Measurements from ENCODE around the gene EDN1. TPM values are rescaled to one million over a fixed set of nuclear protein-coding genes. Genes with fewer than 3 reads are reported as not detected.

Gene EDN1
- 0.75 TPM for polyA plus RNA-seq (2013, experiment 1 of 2)
- 0.87 TPM for polyA plus RNA-seq (2013, experiment 2 of 2)

- peak within 1 kb of the TSS; percentile 29 for H3K27ac ChIP-seq (replicated peaks; ENCODE audit: low read length)
- H3K9ac ChIP-seq (ENCODE audit: low read depth, low read length, poor library complexity) = no peak within 1 kb of the TSS
- H3K4me1 ChIP-seq (ENCODE audit: control insufficient read depth in 2 of 2, insufficient read depth in 1 of 2, low read depth in 1 of 2, low read length in 2 of 2) = peaks cover 5 to 11% of the 10 kb centered on the region in 2 donors
- peak within 1 kb of the TSS; percentile 34 to 73 for H3K4me3 ChIP-seq (ENCODE audit: low read length in 2 of 2)
- no peak within 1 kb of the TSS for H2BK120ac ChIP-seq (ENCODE audit: low read depth, low read length)
- peaks cover 0 to 45% (median 0%) of the 10 kb centered on the region in 3 experiments for H3K27me3 ChIP-seq (ENCODE audit: control insufficient read depth in 3 of 3, insufficient read depth in 3 of 3, low read depth in 1 of 3, low read length in 3 of 3)
- peak within 1 kb of the TSS; percentile 77 for H3K4me2 ChIP-seq (ENCODE audit: insufficient read depth, low read length, poor library complexity, severe bottlenecking)
- H2AFZ ChIP-seq (ENCODE audit: low read length) = peak within 1 kb of the TSS; percentile 86
- H2AK5ac ChIP-seq (ENCODE audit: low read depth, low read length) = no peak within 1 kb of the TSS
- peak within 1 kb of the TSS; percentile 86 for H3K18ac ChIP-seq (ENCODE audit: low read length)
- no peak within 1 kb of the TSS for H3K23ac ChIP-seq (ENCODE audit: low read depth, low read length, poor library complexity)
- H3K36me3 ChIP-seq (replicated peaks in 1 of 2; ENCODE audit: control insufficient read depth in 2 of 2, insufficient read depth in 2 of 2, low read length in 2 of 2) = no peaks in the 10 kb centered on the region
- no peak within 1 kb of the TSS for H2BK12ac ChIP-seq (ENCODE audit: low read length)
- no peak within 1 kb of the TSS for H2BK5ac ChIP-seq (ENCODE audit: low read length)
- DNase-seq (ENCODE audit: low spot score) = peak; percentile 73
- H4K91ac ChIP-seq (ENCODE audit: low read depth, low read length, poor library complexity) = no peak within 1 kb of the TSS
- no peak within 1 kb of the TSS for H4K8ac ChIP-seq (ENCODE audit: low read depth, low read length)
- no peaks in the 10 kb centered on the region for H3K9me3 ChIP-seq (replicated peaks in 1 of 2; ENCODE audit: control insufficient read depth in 2 of 2, insufficient read depth in 1 of 2, low read depth in 1 of 2, low read length in 2 of 2)
- H3K14ac ChIP-seq (ENCODE audit: low read length) = no peak within 1 kb of the TSS
- no CpG with 5 or more reads among the region's 38 CpGs for WGBS, 2 donors (ENCODE audit: extremely low coverage in 2 of 2, insufficient read length in 2 of 2, insufficient replicate concordance in 1 of 2)
- H3K79me1 ChIP-seq (ENCODE audit: low read depth, low read length) = no peaks in the 10 kb centered on the region
- H3K4ac ChIP-seq (ENCODE audit: low read length) = no peak within 1 kb of the TSS
- no peak within 1 kb of the TSS for H2BK15ac ChIP-seq (ENCODE audit: low read length)
Measured at GRCh38 chr6:12289933-12290820, at the start of gene EDN1. Gene EDN1, plus strand, starts transcription at chr6:12290361. Its CDS starts 269 bp downstream, at chr6:12290630.

DNA sequence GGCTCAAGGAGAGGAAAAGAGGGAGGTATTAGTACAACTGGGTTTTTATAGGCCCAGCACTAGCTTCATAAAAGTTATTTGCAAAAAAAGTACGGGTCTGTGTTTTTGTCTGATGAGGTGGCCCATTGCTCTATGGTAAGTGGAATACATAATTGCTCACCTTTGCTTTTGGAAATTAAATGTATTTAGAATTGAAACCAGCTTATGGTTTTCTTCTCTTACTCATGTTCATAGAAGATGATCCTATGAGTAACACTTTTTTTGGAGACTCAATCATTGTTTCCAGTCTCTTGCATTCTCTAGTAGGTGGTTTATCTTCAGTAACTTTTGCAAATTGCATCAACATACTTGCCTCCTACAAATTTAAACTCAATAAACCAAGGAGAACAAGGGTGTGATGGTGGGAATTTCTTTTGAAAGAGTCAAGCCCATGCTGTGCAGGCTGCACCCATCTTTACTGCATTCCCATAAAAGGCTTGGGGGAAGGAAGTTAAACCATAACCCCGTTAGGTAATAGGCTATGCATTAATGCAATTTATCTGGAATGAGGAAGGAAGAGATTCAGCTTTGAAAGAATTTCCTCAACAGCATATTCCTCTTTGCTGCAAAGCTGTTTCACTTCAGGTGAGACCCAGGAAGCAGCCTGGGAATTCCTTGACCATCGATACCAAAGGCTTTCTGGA lies 48.5 kb upstream of the EDN1 start:
- Histone ChIP-seq H2BK120ac (ENCODE audit: low read depth, low read length) (no peak overlapping the region), H3K23ac (ENCODE audit: low read depth, low read length, poor library complexity) (no peak overlapping the region), H2BK15ac (ENCODE audit: low read length) (no peak overlapping the region), H4K91ac (ENCODE audit: low read depth, low read length, poor library complexity) (no peak overlapping the region), H3K4me2 (ENCODE audit: insufficient read depth, low read length, poor library complexity, severe bottlenecking) (no peak overlapping the region), H3K4me1 (ENCODE audit: control insufficient read depth in 2 of 2, insufficient read depth in 1 of 2, low read depth in 1 of 2, low read length in 2 of 2) (no peaks in the 10 kb centered on the region), H2BK5ac (ENCODE audit: low read length) (no peak overlapping the region), H2AK5ac (ENCODE audit: low read depth, low read length) (no peak overlapping the region), H4K8ac (ENCODE audit: low read depth, low read length) (no peak overlapping the region), H3K18ac (ENCODE audit: low read length) (no peak overlapping the region), H3K9ac (ENCODE audit: low read depth, low read length, poor library complexity) (no peak overlapping the region), H3K4ac (ENCODE audit: low read length) (no peak overlapping the region), H3K14ac (ENCODE audit: low read length) (no peak overlapping the region), H3K4me3 (ENCODE audit: low read length in 2 of 2) (no peak overlapping the region), H3K36me3 (replicated peaks in 1 of 2; ENCODE audit: control insufficient read depth in 2 of 2, insufficient read depth in 2 of 2, low read length in 2 of 2) (no peaks in the 10 kb centered on the region), H2BK12ac (ENCODE audit: low read length) (no peak overlapping the region), H3K9me3 (replicated peaks in 1 of 2; ENCODE audit: control insufficient read depth in 2 of 2, insufficient read depth in 1 of 2, low read depth in 1 of 2, low read length in 2 of 2) (no peaks in the 10 kb centered on the region), H3K27me3 (ENCODE audit: control insufficient read depth in 3 of 3, insufficient read depth in 3 of 3, low read depth in 1 of 3, low read length in 3 of 3) (no peaks in the 10 kb centered on the region), H2AFZ (ENCODE audit: low read length) (no peak overlapping the region), H3K79me1 (ENCODE audit: low read depth, low read length) (no peaks in the 10 kb centered on the region), H3K27ac (replicated peaks; ENCODE audit: low read length) (no peak overlapping the region)
- WGBS, 2 donors (ENCODE audit: extremely low coverage in 2 of 2, insufficient read length in 2 of 2, insufficient replicate concordance in 1 of 2) = no CpG with 5 or more reads among the region's 3 CpGs
- DNase-seq (ENCODE audit: low spot score) = no peak

DNA sequence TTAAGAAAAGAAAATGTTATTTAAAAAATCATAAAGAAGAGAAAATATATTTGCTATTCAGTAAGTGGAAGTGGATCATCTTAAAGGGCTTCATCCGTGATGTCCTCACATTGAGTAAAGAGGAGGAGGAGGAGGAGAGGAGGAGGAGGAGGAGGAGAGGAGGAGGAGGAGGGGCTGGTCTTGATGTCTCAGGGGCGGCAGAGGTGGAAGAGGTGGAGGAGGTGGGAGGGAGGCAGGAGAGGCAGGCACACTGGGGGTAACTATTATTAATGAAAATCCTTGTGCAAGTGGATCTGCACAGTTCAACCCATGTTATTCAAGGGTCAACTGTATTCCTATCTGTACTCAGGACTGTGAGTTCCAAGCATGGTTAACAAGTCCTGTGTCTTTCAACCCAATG lies 47.0 kb upstream of the EDN1 start:
- Histone ChIP-seq H4K91ac (ENCODE audit: low read depth, low read length, poor library complexity) (no peak overlapping the region), H3K18ac (ENCODE audit: low read length) (no peak overlapping the region), H3K4me2 (ENCODE audit: insufficient read depth, low read length, poor library complexity, severe bottlenecking) (no peak overlapping the region), H3K27ac (replicated peaks; ENCODE audit: low read length) (no peak overlapping the region), H3K4ac (ENCODE audit: low read length) (no peak overlapping the region), H2BK12ac (ENCODE audit: low read length) (no peak overlapping the region), H3K9ac (ENCODE audit: low read depth, low read length, poor library complexity) (no peak overlapping the region), H3K4me3 (ENCODE audit: low read length in 2 of 2) (no peak overlapping the region), H3K9me3 (replicated peaks in 1 of 2; ENCODE audit: control insufficient read depth in 2 of 2, insufficient read depth in 1 of 2, low read depth in 1 of 2, low read length in 2 of 2) (no peaks in the 10 kb centered on the region), H3K27me3 (ENCODE audit: control insufficient read depth in 3 of 3, insufficient read depth in 3 of 3, low read depth in 1 of 3, low read length in 3 of 3) (no peaks in the 10 kb centered on the region), H2BK15ac (ENCODE audit: low read length) (no peak overlapping the region), H4K8ac (ENCODE audit: low read depth, low read length) (no peak overlapping the region), H2BK120ac (ENCODE audit: low read depth, low read length) (no peak overlapping the region), H3K79me1 (ENCODE audit: low read depth, low read length) (no peaks in the 10 kb centered on the region), H3K23ac (ENCODE audit: low read depth, low read length, poor library complexity) (no peak overlapping the region), H3K36me3 (replicated peaks in 1 of 2; ENCODE audit: control insufficient read depth in 2 of 2, insufficient read depth in 2 of 2, low read length in 2 of 2) (no peaks in the 10 kb centered on the region), H3K14ac (ENCODE audit: low read length) (no peak overlapping the region), H2BK5ac (ENCODE audit: low read length) (no peak overlapping the region), H2AFZ (ENCODE audit: low read length) (no peak overlapping the region), H2AK5ac (ENCODE audit: low read depth, low read length) (no peak overlapping the region), H3K4me1 (ENCODE audit: control insufficient read depth in 2 of 2, insufficient read depth in 1 of 2, low read depth in 1 of 2, low read length in 2 of 2) (no peaks in the 10 kb centered on the region)
- no CpG with 5 or more reads among the region's 2 CpGs for WGBS, 2 donors (ENCODE audit: extremely low coverage in 2 of 2, insufficient read length in 2 of 2, insufficient replicate concordance in 1 of 2)
- no peak for DNase-seq (ENCODE audit: low spot score)

- H3K36me3 ChIP-seq (replicated peaks in 1 of 2; ENCODE audit: control insufficient read depth in 2 of 2, insufficient read depth in 2 of 2, low read length in 2 of 2) = no peaks in the 10 kb centered on the region
Measured at GRCh38 chr6:12245360-12245759, 44.8 kb upstream of the EDN1 start.

More at GRCh38 chr6:12245360-12245759, 44.8 kb upstream of the EDN1 start:
- WGBS, 2 donors (ENCODE audit: extremely low coverage in 2 of 2, insufficient read length in 2 of 2, insufficient replicate concordance in 1 of 2) = no CpG with 5 or more reads among the region's 1 CpG
- DNase-seq (ENCODE audit: low spot score) = no peak
- Histone ChIP-seq H3K4ac (ENCODE audit: low read length) (no peak overlapping the region), H3K4me2 (ENCODE audit: insufficient read depth, low read length, poor library complexity, severe bottlenecking) (no peak overlapping the region), H2BK5ac (ENCODE audit: low read length) (no peak overlapping the region), H3K4me3 (ENCODE audit: low read length in 2 of 2) (no peak overlapping the region), H2AFZ (ENCODE audit: low read length) (no peak overlapping the region), H3K27me3 (ENCODE audit: control insufficient read depth in 3 of 3, insufficient read depth in 3 of 3, low read depth in 1 of 3, low read length in 3 of 3) (no peaks in the 10 kb centered on the region), H4K8ac (ENCODE audit: low read depth, low read length) (no peak overlapping the region), H3K79me1 (ENCODE audit: low read depth, low read length) (no peaks in the 10 kb centered on the region), H2AK5ac (ENCODE audit: low read depth, low read length) (no peak overlapping the region), H3K9me3 (replicated peaks in 1 of 2; ENCODE audit: control insufficient read depth in 2 of 2, insufficient read depth in 1 of 2, low read depth in 1 of 2, low read length in 2 of 2) (no peaks in the 10 kb centered on the region), H3K23ac (ENCODE audit: low read depth, low read length, poor library complexity) (no peak overlapping the region), H3K27ac (replicated peaks; ENCODE audit: low read length) (no peak overlapping the region), H2BK15ac (ENCODE audit: low read length) (no peak overlapping the region), H2BK12ac (ENCODE audit: low read length) (no peak overlapping the region), H3K4me1 (ENCODE audit: control insufficient read depth in 2 of 2, insufficient read depth in 1 of 2, low read depth in 1 of 2, low read length in 2 of 2) (no peaks in the 10 kb centered on the region), H4K91ac (ENCODE audit: low read depth, low read length, poor library complexity) (no peak overlapping the region), H3K9ac (ENCODE audit: low read depth, low read length, poor library complexity) (no peak overlapping the region), H2BK120ac (ENCODE audit: low read depth, low read length) (no peak overlapping the region), H3K18ac (ENCODE audit: low read length) (no peak overlapping the region), H3K14ac (ENCODE audit: low read length) (no peak overlapping the region)

Measured in neuronal stem cell (in vitro differentiated cells).